Astrocyte of the spinal cord (primary cell): ENCODE results near the gene JAKMIP2.

Experiments used
- DNase-seq: peaks from one replicate; pipeline ENCODE4 v3.0.0; 2011; ENCODE audit warnings: low read depth, low spot score
- H3K4me3 ChIP-seq: 2 replicates; pipeline ENCODE4 v1.5.1; 2011; ENCODE audit warnings: low read depth, mild to moderate bottlenecking, low read length, moderate library complexity
- in situ Hi-C: cut with HindIII; loops from 2 replicates; pipeline ENCODE4 v1.10.0; 2017; ENCODE audit warnings: low sequenced_read_pairs
- TF ChIP-seq, protein P1 (sequence below): IDR thresholded peaks from 2 replicates; pipeline ENCODE4 v1.5.1; 2012; ENCODE audit warnings: low read depth, mild to moderate bottlenecking, low read length, inconsistent platforms

The JAKMIP2 gene

DNA sequence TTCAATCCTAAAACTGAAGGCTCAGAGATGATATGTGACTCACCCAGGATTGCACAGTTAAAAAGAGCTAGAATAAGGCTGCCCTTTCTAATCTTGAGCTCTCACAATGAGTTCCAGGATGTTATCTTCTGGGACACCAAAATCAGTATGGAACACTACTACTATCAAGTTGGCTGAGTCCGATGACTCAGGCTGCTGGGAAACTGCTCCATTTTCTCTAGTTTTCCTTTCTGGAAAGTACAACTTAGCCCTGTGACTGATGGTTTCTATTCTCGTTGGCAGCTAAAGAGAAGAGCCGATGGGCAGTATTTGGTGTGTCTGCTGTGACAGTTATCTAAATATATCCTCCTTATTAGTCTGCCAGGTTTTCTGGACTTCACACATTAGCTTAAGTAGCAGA is 234.8 kb downstream of the JAKMIP2 start:
- in situ Hi-C loops: no loop called here
- peak; percentile 39 for DNase-seq
- TF ChIP-seq, protein P1, sequence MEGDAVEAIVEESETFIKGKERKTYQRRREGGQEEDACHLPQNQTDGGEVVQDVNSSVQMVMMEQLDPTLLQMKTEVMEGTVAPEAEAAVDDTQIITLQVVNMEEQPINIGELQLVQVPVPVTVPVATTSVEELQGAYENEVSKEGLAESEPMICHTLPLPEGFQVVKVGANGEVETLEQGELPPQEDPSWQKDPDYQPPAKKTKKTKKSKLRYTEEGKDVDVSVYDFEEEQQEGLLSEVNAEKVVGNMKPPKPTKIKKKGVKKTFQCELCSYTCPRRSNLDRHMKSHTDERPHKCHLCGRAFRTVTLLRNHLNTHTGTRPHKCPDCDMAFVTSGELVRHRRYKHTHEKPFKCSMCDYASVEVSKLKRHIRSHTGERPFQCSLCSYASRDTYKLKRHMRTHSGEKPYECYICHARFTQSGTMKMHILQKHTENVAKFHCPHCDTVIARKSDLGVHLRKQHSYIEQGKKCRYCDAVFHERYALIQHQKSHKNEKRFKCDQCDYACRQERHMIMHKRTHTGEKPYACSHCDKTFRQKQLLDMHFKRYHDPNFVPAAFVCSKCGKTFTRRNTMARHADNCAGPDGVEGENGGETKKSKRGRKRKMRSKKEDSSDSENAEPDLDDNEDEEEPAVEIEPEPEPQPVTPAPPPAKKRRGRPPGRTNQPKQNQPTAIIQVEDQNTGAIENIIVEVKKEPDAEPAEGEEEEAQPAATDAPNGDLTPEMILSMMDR: no peak
- H3K4me3 ChIP-seq: no peak overlapping the region

DNA sequence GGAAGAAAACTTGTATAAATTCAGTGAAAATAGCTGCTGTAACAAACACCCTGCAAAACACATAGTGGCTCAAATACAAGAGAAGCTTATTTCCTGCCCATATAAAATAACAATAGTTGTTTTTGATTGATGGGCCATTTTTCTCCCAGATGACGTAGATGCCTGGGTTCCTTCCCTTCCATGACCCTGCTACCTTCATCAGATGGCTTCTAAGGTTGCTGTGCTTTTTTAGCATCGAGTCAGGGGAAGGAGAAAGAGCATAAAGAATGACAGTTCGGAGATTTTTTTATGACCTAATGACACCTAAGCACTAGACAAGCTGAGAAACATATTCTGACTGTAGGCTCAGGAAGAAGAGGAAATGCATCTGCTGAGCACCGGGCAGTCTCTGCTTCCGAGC is 238.0 kb downstream of the JAKMIP2 start:
- in situ Hi-C loops: no loop called here
- H3K4me3 ChIP-seq: no peak overlapping the region
- no peak for DNase-seq
- TF ChIP-seq, protein P1: no peak

DNA sequence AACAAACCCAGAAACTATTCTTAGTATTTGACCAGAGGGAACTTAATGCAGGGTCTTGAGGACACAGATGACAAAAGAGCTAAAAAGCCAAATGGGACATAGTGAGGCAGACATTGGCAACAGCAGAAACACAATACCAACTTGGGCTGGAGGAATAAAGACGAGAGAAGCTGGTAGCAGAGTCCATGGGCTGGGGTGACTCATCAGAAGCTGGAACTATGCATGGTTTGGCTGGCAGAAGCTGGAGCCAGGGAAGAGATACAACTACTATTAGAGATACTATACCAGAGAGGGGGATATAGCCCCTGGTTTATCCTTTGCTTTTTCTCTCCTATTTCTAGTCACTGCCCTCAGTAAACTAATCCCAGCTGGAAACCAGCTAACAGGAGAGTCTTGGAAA is 243.5 kb downstream of the JAKMIP2 start:
- no peak overlapping the region for H3K4me3 ChIP-seq
- peak; percentile 62 for DNase-seq
- TF ChIP-seq, protein P1: no peak
- in situ Hi-C loops: no loop called here

DNA sequence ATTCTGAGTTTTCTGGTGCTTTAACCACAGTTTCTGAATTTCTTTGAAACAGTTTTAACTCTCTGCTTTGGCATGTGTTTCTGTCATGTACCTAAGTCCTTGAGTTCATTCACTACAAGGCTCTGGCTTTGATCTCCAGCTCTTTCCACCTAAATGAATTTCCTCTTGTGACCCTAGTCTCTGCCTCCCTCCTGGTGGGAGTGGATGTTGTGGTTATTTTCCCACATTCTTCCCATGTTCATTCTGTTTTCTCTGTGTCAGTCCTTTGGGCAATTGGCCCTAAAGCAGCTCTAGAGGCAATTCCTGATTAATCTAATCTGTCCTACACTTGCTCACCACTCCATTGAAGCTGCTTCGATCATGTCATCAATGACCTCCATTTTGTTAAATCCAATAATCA is 244.3 kb downstream of the JAKMIP2 start:
- TF ChIP-seq, protein P1: no peak
- peak; percentile 85 for DNase-seq
- in situ Hi-C loops: no loop called here
- no peak overlapping the region for H3K4me3 ChIP-seq
